ENCODE measurements around the gene LRRC61.

The LRRC61 gene

DNA sequence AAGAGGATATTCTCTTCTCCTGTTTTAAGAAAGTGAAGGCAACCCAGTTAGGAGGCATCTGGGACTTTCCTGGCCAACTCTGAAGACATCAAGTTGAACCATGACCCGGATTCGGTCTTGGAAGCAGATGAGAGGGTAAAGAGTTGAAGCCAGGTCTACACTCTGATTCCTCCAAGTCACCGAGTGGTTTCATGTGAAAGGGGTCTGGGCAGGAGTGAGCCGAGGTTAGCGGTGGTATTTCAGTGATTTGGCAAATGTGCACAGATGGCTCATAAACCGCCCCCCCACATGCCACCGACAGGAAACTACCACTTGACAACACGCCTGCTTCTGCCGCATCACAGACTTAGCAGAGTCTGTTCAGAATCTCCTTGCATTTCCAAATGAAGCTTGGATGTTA is 34.1 kb downstream of the LRRC61 start:
- DNase-seq = no peak

- DNase-seq = no peak
Observed at GRCh38 chr7:150357771-150358427, 34.7 kb downstream of the LRRC61 start.

DNA sequence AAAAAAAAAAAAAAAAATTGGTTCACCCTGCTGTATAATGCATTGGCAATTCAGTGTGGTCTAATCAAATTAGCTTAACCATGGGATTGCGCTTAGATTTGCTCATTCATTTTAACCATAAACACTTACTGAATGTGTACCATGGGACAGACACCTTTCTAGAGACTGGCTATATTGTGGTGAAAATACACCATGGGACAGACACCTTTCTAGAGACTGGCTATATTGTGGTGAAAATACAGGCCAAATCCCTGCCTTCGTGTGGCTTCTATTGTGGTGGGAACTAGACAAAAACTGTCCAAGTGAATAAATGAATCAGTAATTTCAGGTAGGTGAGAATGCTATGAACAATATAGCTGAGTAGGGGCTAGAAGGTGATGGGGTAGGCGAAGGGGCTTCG is 35.3 kb downstream of the LRRC61 start:
- DNase-seq = no peak

- DNase-seq = no peak
Observed at GRCh38 chr7:150358988-150359621, 36.0 kb downstream of the LRRC61 start.

DNA sequence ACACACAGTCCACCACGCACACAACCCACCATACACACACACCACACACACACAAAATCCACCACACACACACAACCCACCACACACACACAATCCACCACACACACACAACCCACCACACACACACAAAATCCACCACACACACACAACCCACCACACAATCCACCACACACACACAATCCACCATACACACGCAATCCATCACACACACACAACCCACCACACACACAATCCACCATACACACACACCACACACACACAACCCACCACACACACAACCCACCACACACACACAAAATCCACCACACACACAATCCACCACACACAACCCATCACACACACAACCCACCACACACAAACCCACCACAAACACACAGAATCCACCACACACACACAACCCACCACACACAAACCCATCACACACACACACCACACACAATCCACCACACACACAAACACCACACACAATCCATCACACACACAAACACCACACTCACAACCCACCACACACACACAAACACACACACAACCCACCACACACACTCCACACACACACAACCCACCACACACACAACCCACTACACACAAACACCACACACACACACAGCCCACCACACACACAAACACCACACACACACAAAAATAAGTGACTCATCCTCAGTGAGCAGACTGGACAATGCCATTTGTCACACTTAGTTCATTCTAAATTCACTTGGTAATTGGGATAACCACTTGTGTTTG is 36.6 kb downstream of the LRRC61 start:
- DNase-seq = no peak

GRCh38 chr7:150360363-150361058 is 37.4 kb downstream of the LRRC61 start:
- no peak for DNase-seq

DNA sequence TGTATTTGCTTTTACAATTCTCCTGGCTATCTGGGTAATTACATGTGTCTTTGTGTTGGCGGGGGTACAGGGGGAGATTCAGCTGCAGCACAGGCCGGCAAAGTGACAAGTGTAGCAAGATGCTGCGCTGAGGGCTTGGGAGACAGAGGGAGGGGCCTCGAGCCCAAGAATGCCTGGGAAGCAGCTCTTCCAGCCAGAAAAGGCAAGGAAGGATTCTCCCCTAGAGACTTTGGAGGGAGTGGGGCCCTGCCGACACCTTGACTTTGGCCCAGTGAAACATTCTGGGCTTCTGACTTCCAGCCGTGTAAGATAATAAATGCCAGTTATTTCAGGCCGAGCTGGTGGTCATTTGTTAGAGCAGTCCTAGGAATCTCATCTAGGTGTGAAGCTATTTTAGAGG is 38.2 kb downstream of the LRRC61 start:
- DNase-seq = no peak

DNA sequence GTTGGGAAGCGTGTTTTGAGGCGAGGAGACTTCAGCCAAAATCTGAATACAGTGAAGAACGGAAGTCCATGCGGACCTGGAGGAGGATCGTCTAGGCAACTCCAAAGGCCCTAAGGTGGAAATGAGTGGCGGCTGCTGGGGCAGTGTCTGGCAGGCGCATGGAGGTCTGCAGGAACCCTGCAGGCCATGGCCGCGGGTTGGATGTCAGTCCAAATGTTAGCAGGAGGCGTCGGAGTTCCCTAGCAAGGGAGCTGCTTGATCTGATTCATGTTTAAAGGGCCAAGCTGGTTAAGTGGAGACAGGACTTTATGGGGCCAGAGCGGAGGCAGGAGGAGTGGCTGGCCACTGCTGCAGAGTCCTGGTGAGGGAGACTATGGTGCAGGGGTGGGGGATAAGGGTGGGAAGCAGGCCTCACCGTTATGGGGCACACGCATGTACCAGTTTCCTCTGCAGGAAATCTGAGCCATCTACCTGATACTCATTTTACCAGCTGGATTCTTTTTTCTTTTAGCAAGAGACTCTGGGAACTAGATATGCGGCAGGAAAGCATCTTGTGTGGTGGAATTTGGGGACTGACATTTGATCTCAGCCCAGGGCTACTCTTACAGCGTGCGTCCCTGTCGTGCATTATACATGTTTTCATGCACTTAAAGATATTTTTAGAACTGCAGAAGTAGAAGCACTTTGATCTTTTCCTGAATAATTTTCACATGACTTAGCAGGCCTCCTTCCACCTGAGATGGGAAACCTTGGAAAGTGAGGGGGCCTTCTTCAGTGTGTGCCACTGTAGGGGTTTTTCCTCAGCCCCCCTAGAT is 38.9 kb downstream of the LRRC61 start:
- DNase-seq = no peak

DNA sequence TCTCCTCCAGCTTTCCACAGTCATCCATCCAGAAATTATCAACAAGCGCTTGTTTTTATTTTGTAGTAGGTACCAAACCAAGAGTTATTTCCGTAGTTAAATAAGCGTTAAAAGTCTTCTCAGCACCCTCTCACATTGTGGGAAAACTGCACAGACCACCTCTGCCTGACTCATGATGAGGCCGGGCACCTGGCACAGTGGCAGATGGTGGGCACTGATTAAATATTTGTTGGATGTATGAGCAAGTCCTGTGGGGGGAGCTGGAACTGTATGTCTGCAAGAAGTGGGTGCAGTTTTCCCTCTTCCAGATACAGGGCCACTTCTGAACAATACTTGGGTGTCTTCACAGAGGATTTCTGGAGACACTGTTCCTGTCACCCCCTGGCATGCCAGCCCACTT is 40.2 kb downstream of the LRRC61 start:
- DNase-seq = no peak

DNA sequence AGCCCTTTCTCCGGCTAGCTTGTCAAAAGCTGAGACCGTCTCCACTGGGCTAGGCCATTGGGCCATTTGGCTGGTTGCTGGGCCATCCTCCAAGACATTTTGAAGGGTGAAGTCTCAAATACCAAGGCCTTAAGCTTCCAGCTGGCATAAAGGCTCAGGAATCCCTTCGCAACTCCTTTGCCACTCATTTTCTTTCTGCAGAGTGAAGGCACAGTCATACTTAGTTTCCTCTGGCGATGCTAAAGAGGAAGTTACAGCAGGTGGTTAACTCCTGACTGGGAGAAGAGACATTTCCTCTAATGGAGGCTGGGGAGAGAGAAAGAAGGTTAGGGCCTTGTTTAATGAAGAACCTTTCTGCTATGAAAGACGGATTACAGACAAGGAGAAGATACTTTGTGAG is 40.7 kb downstream of the LRRC61 start:
- no peak for DNase-seq

- DNase-seq = no peak
Observed at GRCh38 chr7:150365194-150365593, 42.0 kb downstream of the LRRC61 start.

DNA sequence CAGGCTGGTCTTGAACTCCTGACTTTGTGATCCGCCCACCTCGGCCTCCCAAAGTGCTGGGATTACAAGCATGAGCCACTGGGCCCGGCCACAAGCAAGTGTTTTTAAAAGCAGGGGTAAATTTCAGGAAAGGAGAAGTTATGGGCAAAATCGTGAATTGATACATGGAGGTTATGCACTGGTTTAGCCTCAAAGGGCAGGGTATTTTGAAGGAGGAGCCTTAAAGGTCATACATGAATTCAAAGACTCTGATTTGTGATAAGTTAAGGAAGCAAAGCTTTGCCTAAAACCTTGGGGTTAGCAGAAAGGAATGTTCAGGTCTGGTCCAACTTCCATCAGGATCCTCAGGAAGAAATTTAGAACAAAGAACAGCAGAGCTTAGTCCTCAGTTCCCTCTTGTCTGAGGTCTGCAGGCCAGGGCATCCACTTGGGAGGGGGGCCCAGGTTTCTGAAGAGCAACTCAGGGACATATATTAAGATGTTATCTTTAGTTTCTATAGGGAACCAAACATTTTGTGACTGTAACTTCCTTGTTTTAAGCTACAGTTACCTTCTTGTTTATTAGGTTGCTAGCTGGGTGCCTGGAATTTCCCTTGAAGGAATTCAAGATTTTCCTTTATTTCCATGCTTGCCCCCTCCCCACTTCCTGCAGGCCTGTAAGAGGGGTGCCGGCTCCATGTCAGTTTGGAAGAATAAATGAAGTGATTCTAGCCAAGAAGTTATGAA is 42.7 kb downstream of the LRRC61 start:
- no peak for DNase-seq

GRCh38 chr7:150367677-150368095 is 44.5 kb downstream of the LRRC61 start:
- peak in 1 of 2 experiments; percentile 45 for DNase-seq

- peak in 1 of 2 experiments; percentile 19 for DNase-seq
Observed at GRCh38 chr7:150368096-150368883, 45.1 kb downstream of the LRRC61 start, which contains the start of gene REPIN1. Gene REPIN1, plus strand, starts transcription at chr7:150368822. Its CDS starts 890 bp downstream, at chr7:150369712.

GRCh38 chr7:150368884-150369747 is 46.0 kb downstream of the LRRC61 start:
- no peak for DNase-seq

GRCh38 chr7:150369748-150370501 is 46.8 kb downstream of the LRRC61 start:
- no peak for DNase-seq

DNA sequence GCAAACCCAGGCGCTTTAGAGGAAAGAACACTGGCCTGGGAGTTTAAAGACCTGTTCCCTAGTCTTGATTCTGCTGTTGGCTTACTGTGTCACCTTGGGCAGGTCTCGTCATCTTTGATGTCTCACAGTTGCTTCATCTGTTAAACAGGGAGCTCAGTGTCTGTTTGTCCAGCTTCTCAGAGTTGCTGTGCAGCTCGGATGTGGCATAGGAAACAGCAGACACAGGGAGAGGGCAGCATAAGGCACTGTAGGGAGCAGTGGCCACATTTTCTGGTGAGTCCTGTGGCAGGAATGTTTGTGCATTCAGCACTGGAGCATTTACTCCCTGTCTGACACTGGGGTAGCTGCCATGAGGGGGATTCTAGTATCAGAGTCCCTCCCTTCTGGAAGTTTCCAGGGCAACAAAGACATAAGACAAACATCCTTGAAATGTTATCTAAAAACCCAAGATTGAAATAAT is 47.5 kb downstream of the LRRC61 start:
- DNase-seq = no peak

DNA sequence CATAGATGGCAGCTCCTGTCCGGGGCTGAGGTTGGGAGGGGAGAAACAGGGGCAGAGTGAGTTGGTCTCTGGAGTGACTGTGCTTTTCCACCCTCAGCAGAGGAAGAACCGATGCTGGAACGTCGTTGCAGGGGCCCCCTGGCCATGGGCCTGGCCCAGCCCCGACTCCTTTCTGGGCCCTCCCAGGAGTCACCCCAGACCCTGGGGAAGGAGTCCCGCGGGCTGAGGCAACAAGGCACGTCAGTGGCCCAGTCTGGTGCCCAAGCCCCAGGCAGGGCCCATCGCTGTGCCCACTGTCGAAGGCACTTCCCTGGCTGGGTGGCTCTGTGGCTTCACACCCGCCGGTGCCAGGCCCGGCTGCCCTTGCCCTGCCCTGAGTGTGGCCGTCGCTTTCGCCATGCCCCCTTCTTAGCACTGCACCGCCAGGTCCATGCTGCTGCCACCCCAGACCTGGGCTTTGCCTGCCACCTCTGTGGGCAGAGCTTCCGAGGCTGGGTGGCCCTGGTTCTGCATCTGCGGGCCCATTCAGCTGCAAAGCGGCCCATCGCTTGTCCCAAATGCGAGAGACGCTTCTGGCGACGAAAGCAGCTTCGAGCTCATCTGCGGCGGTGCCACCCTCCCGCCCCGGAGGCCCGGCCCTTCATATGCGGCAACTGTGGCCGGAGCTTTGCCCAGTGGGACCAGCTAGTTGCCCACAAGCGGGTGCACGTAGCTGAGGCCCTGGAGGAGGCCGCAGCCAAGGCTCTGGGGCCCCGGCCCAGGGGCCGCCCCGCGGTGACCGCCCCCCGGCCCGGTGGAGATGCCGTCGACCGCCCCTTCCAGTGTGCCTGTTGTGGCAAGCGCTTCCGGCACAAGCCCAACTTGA is 48.2 kb downstream of the LRRC61 start:
- DNase-seq = no peak

Data from cerebellar nuclear complex (tissue), 1 donor.